HepG2 (cell line): ENCODE measurements around the gene PPM1K. TPM values are rescaled to one million over a fixed set of nuclear protein-coding genes. Genes with fewer than 3 reads are reported as not detected.

ENCODE experiments used
- ATAC-seq: fragments of 200-7000 bp; cut with Tn5 transposase; 3 replicates; pipeline ENCODE4 v1.9.1; 2020; ENCODE audit warnings: mild to moderate bottlenecking, moderate library complexity
- BruUV-seq: library from RNA; stranded (reverse); fragments of 400-500 nt; replicated peaks from 2 replicates; lab custom pipeline; 2021; lab: Mats Ljungman, UMichigan
- CTCF ChIA-PET: fragments of 300-600 bp; formaldehyde crosslinking; extraction: SDS; loops from one replicate; lab custom pipeline; 2021; ENCODE audit warnings: low total read pairs, inconsistent platforms, low intra/inter-chr PET ratio; lab: Yijun Ruan, JAX
- POLR2A ChIA-PET: fragments of 350-600 bp; sonication (Branson Sonifier 250); formaldehyde crosslinking; loops from one replicate; lab custom pipeline; 2020; ENCODE audit warnings: antibody characterized with exemption, inconsistent platforms; lab: Yijun Ruan, JAX
- DNase-seq: peaks from one replicate; pipeline ENCODE4 v3.0.0-alpha.2; 2015; ENCODE audit warnings: low spot score
- FAIRE-seq: peaks from 3 replicates; lab custom pipeline; 2011; peaks lifted over from hg19 to GRCh38; lab: Jason Lieb, UNC
- H2AFZ ChIP-seq: one replicate; pipeline ENCODE4 v1.6.1; 2011; ENCODE audit warnings: low read length, inconsistent platforms
- H3K27ac ChIP-seq: fragments of 300-600 bp; 3 replicates; pipeline ENCODE4 v1.8.0; 2011; ENCODE audit warnings: mixed run types, mild to moderate bottlenecking, mixed read lengths, low read length, inconsistent platforms; ENCODE audit not compliant: insufficient read depth; ENCODE audit errors: extremely low read length
- H3K27me3 ChIP-seq, 2 experiments: fragments of 200-600 bp in 1 of 2; 2 replicates in 1 of 2; 3 replicates in 1 of 2; pipeline versions ENCODE4 v1.6.0 to v1.8.0; 2011; ENCODE audit warnings: low read length in 2 of 2, mild to moderate bottlenecking in 2 of 2, moderate library complexity in 2 of 2, inconsistent platforms in 1 of 2; ENCODE audit not compliant: insufficient read depth in 2 of 2, control insufficient read depth in 1 of 2
- H3K36me3 ChIP-seq, 2 experiments: fragments of 200-600 bp in 1 of 2; replicated peaks in 1 of 2; 2 replicates in 1 of 2; 3 replicates in 1 of 2; pipeline versions ENCODE4 v1.5.1 to v1.8.0; 2011; ENCODE audit warnings: low read length in 2 of 2, inconsistent platforms in 1 of 2; ENCODE audit not compliant: insufficient read depth in 2 of 2, control insufficient read depth in 1 of 2
- H3K4me1 ChIP-seq: 2 replicates; pipeline ENCODE4 v1.5.1; 2012; ENCODE audit warnings: low read length, inconsistent platforms; ENCODE audit not compliant: insufficient read depth
- H3K4me2 ChIP-seq: 2 replicates; pipeline ENCODE4 v1.6.0; 2011; ENCODE audit warnings: low read depth, low read length, inconsistent platforms
- H3K4me3 ChIP-seq, 3 experiments: fragments of 200-600 bp in 1 of 3; sonication (generic), shearing (Covaris generic) in 1 of 3; replicated peaks in 1 of 3; 2 replicates each; pipeline ENCODE4 v1.5.1; 2011 to 2016; ENCODE audit warnings: low read length in 3 of 3, inconsistent platforms in 2 of 3, low read depth in 2 of 3, mild to moderate bottlenecking in 2 of 3, control low read depth in 1 of 3, mixed read lengths in 1 of 3; ENCODE audit not compliant: insufficient read depth in 1 of 3
- H3K79me2 ChIP-seq: one replicate; pipeline ENCODE4 v1.6.1; 2011; ENCODE audit warnings: low read length, inconsistent platforms; ENCODE audit not compliant: insufficient read depth
- H3K9ac ChIP-seq: 2 replicates; pipeline ENCODE4 v1.6.0; 2011; ENCODE audit warnings: mild to moderate bottlenecking, low read depth, low read length, inconsistent platforms; ENCODE audit not compliant: insufficient read depth
- H3K9me3 ChIP-seq: 2 replicates; pipeline ENCODE4 v1.5.1; 2012; ENCODE audit warnings: mild to moderate bottlenecking, low read length
- H4K20me1 ChIP-seq: 2 replicates; pipeline ENCODE4 v1.6.0; 2011; ENCODE audit warnings: inconsistent platforms, mild to moderate bottlenecking, low read length, moderate library complexity; ENCODE audit not compliant: insufficient read depth
- ARID5B ChIP-seq: IDR thresholded peaks from 2 replicates; pipeline ENCODE4 v1.4.0; 2020; ENCODE audit warnings: mild to moderate bottlenecking, missing genetic modification reagents
- E2F1 ChIP-seq: sonication (generic); formaldehyde crosslinking; IDR thresholded peaks from 2 replicates; pipeline ENCODE4 v1.5.0; 2020; ENCODE audit warnings: missing genetic modification reagents
- FOXO1 ChIP-seq: sonication (generic); formaldehyde crosslinking; IDR thresholded peaks from 2 replicates; pipeline ENCODE4 v1.4.0; 2020; ENCODE audit warnings: missing genetic modification reagents
- HOXA9 ChIP-seq: sonication (generic); formaldehyde crosslinking; IDR thresholded peaks from 2 replicates; pipeline ENCODE4 v1.8.1; 2022; ENCODE audit warnings: missing genetic modification reagents, mild to moderate bottlenecking, moderate library complexity, borderline replicate concordance
- JDP2 ChIP-seq: sonication (generic); formaldehyde crosslinking; IDR thresholded peaks from 2 replicates; pipeline ENCODE4 v1.8.1; 2022; ENCODE audit warnings: missing genetic modification reagents, borderline replicate concordance
- MAFK ChIP-seq, 2 experiments: IDR thresholded peaks in 1 of 2; conservative IDR thresholded peaks in 1 of 2; 2 replicates each; pipeline ENCODE4 v1.6.1; 2011; ENCODE audit warnings: improper control_type of control experiment in 2 of 2, low read length in 2 of 2
- NCOR1 ChIP-seq: fragments of 200-600 bp; sonication (generic); IDR thresholded peaks from 2 replicates; pipeline ENCODE4 v1.7.0; 2017; ENCODE audit warnings: antibody characterized with exemption, low read length, borderline replicate concordance
- NFE2 ChIP-seq: sonication (generic); formaldehyde crosslinking; IDR thresholded peaks from 2 replicates; pipeline ENCODE4 v1.4.0; 2020; ENCODE audit warnings: missing genetic modification reagents
- NFKBIZ ChIP-seq: IDR thresholded peaks from 2 replicates; pipeline ENCODE4 v1.6.1; 2018; ENCODE audit warnings: missing genetic modification reagents, missing compliant biosample characterization
- ZC3H13 ChIP-seq: sonication (generic); formaldehyde crosslinking; IDR thresholded peaks from 2 replicates; pipeline ENCODE4 v1.8.1; 2023; ENCODE audit warnings: mild to moderate bottlenecking, missing genetic modification reagents, moderate library complexity
- ZNF12 ChIP-seq: sonication (generic); formaldehyde crosslinking; IDR thresholded peaks from 2 replicates; pipeline ENCODE4 v1.5.0; 2020; ENCODE audit warnings: missing genetic modification reagents
- ZNF264 ChIP-seq: sonication (generic); formaldehyde crosslinking; IDR thresholded peaks from 2 replicates; pipeline ENCODE4 v1.4.0; 2020; ENCODE audit warnings: missing genetic modification reagents
- ZNF280D ChIP-seq: sonication (generic); formaldehyde crosslinking; IDR thresholded peaks from 2 replicates; pipeline ENCODE4 v1.5.1; 2020; ENCODE audit warnings: mild to moderate bottlenecking, missing genetic modification reagents
- ZNF460 ChIP-seq: sonication (generic); formaldehyde crosslinking; IDR thresholded peaks from 2 replicates; pipeline ENCODE4 v1.5.1; 2020; ENCODE audit warnings: missing genetic modification reagents, mild to moderate bottlenecking, borderline replicate concordance
- ZNF672 ChIP-seq: sonication (generic); formaldehyde crosslinking; IDR thresholded peaks from 2 replicates; pipeline ENCODE4 v1.8.1; 2022; ENCODE audit warnings: missing genetic modification reagents
- ZSCAN12 ChIP-seq: sonication (generic); formaldehyde crosslinking; IDR thresholded peaks from 2 replicates; pipeline ENCODE4 v1.9.0; 2021; ENCODE audit warnings: mild to moderate bottlenecking, missing genetic modification reagents
- WGBS: methylation state at CpG from one replicate; pipeline ENCODE4 v1.1.6; 2017; ENCODE audit warnings: low lambda C conversion rate; 5-methylcytosine and 5-hydroxymethylcytosine counted together
- in situ Hi-C: cut with HindIII; loops from 2 replicates; pipeline ENCODE4 v1.10.0; 2017; ENCODE audit warnings: low pct_unique_long_range_greater_than_20kb; ENCODE audit not compliant: extremely low pct_ligation_motif_present
- intact Hi-C: fragments of 100-400 bp; cut with micrococcal nuclease; formaldehyde crosslinking; loops from one replicate; pipeline ENCODE4 v1.10.0; 2022; ENCODE audit not compliant: unreplicated experiment
- polyA plus RNA-seq, 8 experiments: library from polyadenylated mRNA; depleted of rRNA in 3 of 8; stranded (reverse) in 7 of 8; unstranded in 1 of 8; fragments of >200 nt; fragmentation: Illumina TruSeq in 4 of 8; extraction: Trizol in 4 of 8; gene quantifications; 2 replicates each; pipeline versions ENCODE4 v1.2.1 to v1.2.3, GENCODE V29; 2011 to 2016; ENCODE audit warnings: low read depth in 4 of 8, missing spikeins in 1 of 8, mixed read lengths in 1 of 8; ENCODE audit not compliant: insufficient read depth in 1 of 8
- total RNA-seq, 5 experiments: library from RNA; depleted of rRNA; stranded (reverse); fragments of >200 nt; fragmentation: Illumina TruSeq; extraction: Trizol; gene quantifications; 2 replicates each; pipeline ENCODE4 v1.2.3, GENCODE V29; 2016; ENCODE audit warnings: low read depth in 1 of 5

The PPM1K gene
- total and polyA plus RNA-seq, 2 of the 13 experiments (the other 11 are each of a cell fraction or from before 2014, with no cell fraction given), result 11.9 to 17.8 TPM

- no peak for TF ChIP-seq ZNF280D (CRISPR knock-in tag)
- TF ChIP-seq ZNF12 (CRISPR knock-in tag), result no peak
- TF ChIP-seq MAFK (conservative IDR thresholded peaks at IDR 0.05 in 1 of 2, IDR thresholded peaks at IDR 0.05 in 1 of 2; ENCODE audit: low read length in 2 of 2), result no peak
- no peak for TF ChIP-seq ZNF672 (CRISPR knock-in tag)
- no peak for TF ChIP-seq E2F1 (CRISPR knock-in tag)
- TF ChIP-seq ZNF460 (CRISPR knock-in tag), result no peak
- no peak for TF ChIP-seq NFE2
- TF ChIP-seq, all 625 proteins: peak for 0
Observed at GRCh38 chr4:88280228-88280795, 4.0 kb downstream of the PPM1K start (continued).

GRCh38 chr4:88277711-88278225 is 6.6 kb downstream of the PPM1K start:
- no peak overlapping the region for H2AFZ ChIP-seq
- DNase-seq (no peak), FAIRE-seq (no peak), ATAC-seq (no peak)
- H3K9me3 ChIP-seq, result no peaks in the 10 kb centered on the region
- no peak overlapping the region for H3K4me3 ChIP-seq
- CTCF ChIA-PET, result no interaction called here
- H3K36me3 ChIP-seq, result peaks cover 0 to 3% of the 10 kb centered on the region in 2 experiments; a peak in 1 of 5 replicates
- peaks cover 14% of the 10 kb centered on the region for H3K79me2 ChIP-seq
- H4K20me1 ChIP-seq, result no peaks in the 10 kb centered on the region; the same call in 1 of the 2 replicates
- H3K27ac ChIP-seq, result no peak overlapping the region
- no peak overlapping the region for H3K4me2 ChIP-seq
- H3K9ac ChIP-seq, result no peak overlapping the region
- 92% methylated on average over 3 of the region's 3 CpGs for WGBS
- intact Hi-C loops, result no loop called here
- no TSS peak for BruUV-seq
- POLR2A ChIA-PET, result no interaction called here
- peaks cover 22% of the 10 kb centered on the region for H3K4me1 ChIP-seq
- H3K27me3 ChIP-seq, result no peaks in the 10 kb centered on the region
- in situ Hi-C loops, result no loop called here
- TF ChIP-seq ZSCAN12 (CRISPR knock-in tag) (no peak), FOXO1 (CRISPR knock-in tag) (no peak), JDP2 (CRISPR knock-in tag) (no peak), ZNF264 (CRISPR knock-in tag) (no peak), HOXA9 (CRISPR knock-in tag) (no peak), ZC3H13 (CRISPR knock-in tag) (no peak), NFKBIZ (CRISPR knock-in tag) (no peak), ARID5B (CRISPR knock-in tag) (no peak), NCOR1 (no peak)
